Skeletal muscle cell (primary cell): ENCODE data around the gene SASH1.
A peak's percentile ranks its signal among the peaks of the same experiment; 100 is the strongest.

Experiments used
- DNase-seq: peaks from one replicate; pipeline ENCODE4 v3.0.0-alpha.2; 2010; ENCODE audit warnings: low read depth
- H3K4me3 ChIP-seq: 2 replicates; pipeline ENCODE4 v1.5.1; 2011; ENCODE audit warnings: low read depth, mild to moderate bottlenecking, control low read depth, low read length, moderate library complexity

Gene SASH1

GRCh38 chr6:148526145-148526544 lies 183.5 kb downstream of the SASH1 start:
- no peak overlapping the region for H3K4me3 ChIP-seq
- no peak for DNase-seq

- no peak for DNase-seq
- H3K4me3 ChIP-seq, result no peak overlapping the region
Observed at GRCh38 chr6:148528292-148528691, 185.7 kb downstream of the SASH1 start.

- H3K4me3 ChIP-seq, result no peak overlapping the region
- no peak for DNase-seq
Observed at GRCh38 chr6:148529010-148529409, 186.4 kb downstream of the SASH1 start.

- DNase-seq, result no peak
- H3K4me3 ChIP-seq, result peak overlapping the region; percentile 27
Observed at GRCh38 chr6:148530394-148530953, 187.8 kb downstream of the SASH1 start.

- H3K4me3 ChIP-seq, result peak overlapping the region; percentile 27
- no peak for DNase-seq
Observed at GRCh38 chr6:148530976-148531375, 188.3 kb downstream of the SASH1 start.

GRCh38 chr6:148532698-148533097 lies 190.1 kb downstream of the SASH1 start:
- DNase-seq, result no peak
- no peak overlapping the region for H3K4me3 ChIP-seq

- no peak for DNase-seq
Observed at GRCh38 chr6:148533309-148534107, 190.9 kb downstream of the SASH1 start.

GRCh38 chr6:148534871-148535270 lies 192.2 kb downstream of the SASH1 start:
- no peak overlapping the region for H3K4me3 ChIP-seq
- no peak for DNase-seq

More at GRCh38 chr6:148533309-148534107, 190.9 kb downstream of the SASH1 start:
- H3K4me3 ChIP-seq, result no peak overlapping the region

- H3K4me3 ChIP-seq, result no peak overlapping the region
- DNase-seq, result no peak
Observed at GRCh38 chr6:148535381-148535780, 192.7 kb downstream of the SASH1 start.

GRCh38 chr6:148535976-148536375 lies 193.3 kb downstream of the SASH1 start:
- DNase-seq, result no peak
- H3K4me3 ChIP-seq, result no peak overlapping the region

GRCh38 chr6:148538261-148539190 lies 195.9 kb downstream of the SASH1 start:
- DNase-seq, result no peak
- H3K4me3 ChIP-seq, result no peak overlapping the region

GRCh38 chr6:148543540-148543939 lies 200.9 kb downstream of the SASH1 start:
- no peak overlapping the region for H3K4me3 ChIP-seq
- no peak for DNase-seq

- no peak for DNase-seq
- H3K4me3 ChIP-seq, result no peak overlapping the region
Observed at GRCh38 chr6:148544421-148544820, 201.8 kb downstream of the SASH1 start.

GRCh38 chr6:148545901-148546300 lies 203.3 kb downstream of the SASH1 start:
- no peak for DNase-seq
- no peak overlapping the region for H3K4me3 ChIP-seq

GRCh38 chr6:148547110-148547509 lies 204.5 kb downstream of the SASH1 start:
- H3K4me3 ChIP-seq, result no peak overlapping the region
- DNase-seq, result no peak

GRCh38 chr6:148548065-148548748 lies 205.6 kb downstream of the SASH1 start:
- H3K4me3 ChIP-seq, result no peak overlapping the region

GRCh38 chr6:148548749-148549140 lies 206.1 kb downstream of the SASH1 start:
- H3K4me3 ChIP-seq, result no peak overlapping the region
- DNase-seq, result no peak

More at GRCh38 chr6:148548065-148548748, 205.6 kb downstream of the SASH1 start:
- DNase-seq, result no peak

- DNase-seq, result no peak
- H3K4me3 ChIP-seq, result no peak overlapping the region
Observed at GRCh38 chr6:148550569-148550968, 207.9 kb downstream of the SASH1 start.

GRCh38 chr6:148551226-148551625 lies 208.6 kb downstream of the SASH1 start:
- no peak overlapping the region for H3K4me3 ChIP-seq
- DNase-seq, result no peak
